GM19438 (cell line): ENCODE measurements around the gene GAB1.

ENCODE experiments used
- ATAC-seq: cut with Tn5 transposase; IDR thresholded peaks from one replicate; pipeline ENCODE4 v1.9.1; 2021; ENCODE audit warnings: low read depth; ENCODE audit not compliant: unreplicated experiment

Gene GAB1

DNA sequence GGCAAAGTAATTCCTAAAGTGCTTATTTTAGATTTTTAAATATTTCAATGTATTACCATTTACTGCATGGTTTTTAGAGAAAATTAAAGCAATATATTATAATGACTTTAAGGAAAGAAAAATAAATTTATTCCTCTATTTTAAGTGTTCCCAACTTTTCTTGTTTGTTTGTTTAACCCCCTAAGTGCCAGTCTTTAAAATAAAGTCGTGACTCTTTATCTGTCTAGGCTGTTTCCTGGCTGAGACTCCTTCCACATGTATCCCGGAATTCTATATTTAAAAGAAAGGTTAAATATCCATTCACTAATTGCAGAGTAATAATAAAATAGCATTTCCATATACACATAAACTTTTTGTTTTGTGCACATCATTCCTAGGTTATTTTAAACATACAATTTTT lies 71.2 kb downstream of the GAB1 start:
- no peak for ATAC-seq

- no peak for ATAC-seq
Observed at GRCh38 chr4:143410015-143410414, 73.3 kb downstream of the GAB1 start.

DNA sequence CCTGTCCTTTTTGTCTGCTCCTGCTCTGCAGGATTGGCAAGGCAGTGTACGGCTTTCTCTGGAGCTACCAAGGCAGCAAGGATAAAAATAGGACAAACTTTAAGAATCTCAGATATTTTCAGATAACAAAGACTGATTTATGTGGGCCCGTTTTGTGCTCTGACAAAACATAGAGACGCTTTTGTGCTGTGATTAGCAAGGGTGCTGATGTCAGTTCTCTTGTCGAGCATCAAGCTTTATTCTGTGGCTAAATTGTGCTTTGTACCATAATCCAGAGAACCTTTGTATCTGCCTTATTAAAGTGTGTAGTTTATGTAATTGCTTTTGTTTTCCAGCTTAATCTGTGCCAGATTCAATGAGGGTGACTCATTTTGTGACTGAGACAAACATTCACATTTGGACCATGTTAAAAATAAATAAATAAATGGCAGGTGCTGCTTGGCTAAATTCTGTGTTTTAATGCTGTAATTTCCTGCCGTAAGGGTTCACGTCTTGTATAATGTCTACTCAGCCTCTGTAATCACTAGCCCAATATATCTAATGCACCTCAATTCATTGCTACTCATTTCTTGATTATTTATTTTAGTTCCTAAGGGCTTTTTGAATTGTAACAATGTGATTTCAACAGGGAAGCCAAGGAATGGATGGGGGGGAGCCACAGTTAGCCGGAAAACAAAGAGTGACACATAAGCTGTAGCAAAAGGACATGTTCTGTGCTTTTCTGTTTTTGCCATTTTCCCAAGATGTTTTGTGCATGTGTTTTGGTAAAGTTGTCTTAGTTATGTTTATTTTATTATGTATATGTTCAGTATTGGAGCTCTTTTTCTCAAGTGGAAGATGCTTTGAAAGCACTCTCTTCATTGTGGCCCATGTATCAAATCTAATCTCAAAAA lies 75.1 kb downstream of the GAB1 start:
- ATAC-seq: no peak

DNA sequence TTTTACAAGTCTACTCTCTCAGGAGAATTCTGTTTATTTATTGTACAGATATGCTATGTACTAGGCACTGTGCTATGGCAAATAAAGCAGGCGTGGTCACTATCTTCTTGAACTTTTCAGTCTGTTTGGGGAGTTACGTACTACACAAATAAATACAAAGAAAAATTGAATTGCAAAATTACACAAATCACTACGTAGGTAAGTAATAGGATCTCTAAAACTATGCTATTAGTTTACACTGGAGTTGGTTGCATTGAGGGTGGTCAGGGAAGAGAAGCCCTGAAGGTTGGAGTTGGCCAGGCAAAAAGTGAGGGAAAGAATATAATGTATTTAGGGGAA lies 75.7 kb downstream of the GAB1 start:
- ATAC-seq: no peak

DNA sequence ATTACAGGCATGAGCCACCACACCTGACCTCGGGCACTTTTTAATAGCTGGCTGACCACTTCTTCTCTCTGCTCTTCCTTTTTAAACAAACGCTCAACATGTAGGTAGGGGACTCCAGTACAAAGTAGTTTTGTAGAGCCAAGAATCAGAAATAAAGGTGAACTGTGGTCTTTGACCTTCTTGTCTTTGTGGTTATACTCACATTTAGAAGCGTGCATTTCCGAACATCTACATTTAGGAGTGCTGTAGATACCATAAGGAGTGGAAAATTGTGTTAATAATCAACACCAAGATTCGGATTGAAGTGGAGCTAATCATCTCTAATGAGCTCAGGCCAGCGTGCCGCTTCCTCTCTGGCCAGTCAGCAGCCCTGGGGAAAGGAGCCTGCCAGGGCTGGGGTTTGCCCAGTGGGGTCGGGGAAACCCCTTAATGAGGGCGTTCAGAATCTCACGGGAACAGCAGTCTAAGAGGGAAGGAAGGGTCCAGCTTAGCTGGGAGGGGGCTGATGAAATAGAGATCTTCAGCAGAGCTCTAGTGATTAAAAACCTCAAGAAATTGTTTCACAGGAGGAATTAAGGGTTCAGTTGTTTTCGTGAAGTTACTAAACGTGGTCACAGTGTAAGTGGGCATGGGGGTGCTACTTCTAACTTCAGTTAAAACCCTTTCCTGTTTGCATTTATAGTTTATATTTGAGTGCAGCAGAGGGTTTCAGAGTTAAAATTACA lies 81.2 kb downstream of the GAB1 start:
- ATAC-seq: peak; percentile 82

DNA sequence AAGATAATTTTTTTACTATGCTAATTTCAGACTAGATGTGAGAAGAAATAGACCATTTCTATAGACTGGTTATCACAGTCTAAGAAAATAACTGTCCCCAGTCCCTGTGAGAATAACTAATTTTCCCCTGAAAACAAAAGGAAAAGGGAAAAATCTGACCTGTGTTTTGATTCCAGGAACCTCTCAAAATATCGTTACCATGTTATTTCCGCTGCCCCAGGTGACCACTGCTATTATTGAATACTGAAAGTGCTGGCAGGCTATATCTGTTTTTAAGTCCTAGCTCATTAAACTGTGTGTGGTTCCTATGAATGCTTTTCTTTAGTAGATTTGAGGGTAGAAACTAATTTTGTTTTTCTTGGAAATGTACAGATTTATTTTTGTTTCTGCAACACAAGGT lies 83.6 kb downstream of the GAB1 start:
- ATAC-seq: peak; percentile 40

- ATAC-seq: no peak
Observed at GRCh38 chr4:143421609-143422008, 84.9 kb downstream of the GAB1 start.

DNA sequence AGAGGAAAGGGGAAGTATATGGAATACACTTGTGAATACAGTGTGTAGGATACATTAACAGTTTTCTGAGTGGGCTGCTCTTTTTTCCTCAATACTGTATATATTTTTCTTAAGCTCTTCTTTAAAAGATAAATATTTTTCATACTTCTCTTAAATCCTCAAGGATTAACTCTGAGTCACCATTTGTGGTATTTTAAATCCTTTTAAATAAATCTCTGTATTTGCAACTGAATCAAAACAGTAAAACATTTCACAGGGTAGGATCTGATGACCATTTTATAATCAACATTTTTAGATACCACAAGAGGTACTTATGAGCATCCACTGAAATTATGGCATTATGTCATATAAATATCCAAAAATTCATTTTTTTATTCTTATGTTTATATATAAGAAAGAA lies 87.6 kb downstream of the GAB1 start:
- ATAC-seq: no peak

GRCh38 chr4:143431526-143432257 lies 95.0 kb downstream of the GAB1 start:
- ATAC-seq: no peak

DNA sequence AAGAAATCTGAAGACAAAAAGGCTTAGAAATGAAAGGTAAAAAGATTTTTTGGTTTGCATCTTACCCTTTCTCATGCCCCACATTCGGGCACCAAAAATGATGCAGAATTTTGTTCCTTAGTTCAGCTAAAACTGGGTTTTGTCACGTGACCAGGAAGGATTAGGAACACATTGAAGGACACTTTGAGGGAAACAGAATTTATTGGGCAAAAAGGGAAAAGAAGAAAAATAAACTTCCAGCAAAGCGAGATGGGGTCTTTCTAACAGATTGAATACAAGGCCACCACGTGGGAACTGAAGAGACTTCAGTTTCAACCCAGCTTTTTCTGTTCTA lies 95.5 kb downstream of the GAB1 start:
- no peak for ATAC-seq

DNA sequence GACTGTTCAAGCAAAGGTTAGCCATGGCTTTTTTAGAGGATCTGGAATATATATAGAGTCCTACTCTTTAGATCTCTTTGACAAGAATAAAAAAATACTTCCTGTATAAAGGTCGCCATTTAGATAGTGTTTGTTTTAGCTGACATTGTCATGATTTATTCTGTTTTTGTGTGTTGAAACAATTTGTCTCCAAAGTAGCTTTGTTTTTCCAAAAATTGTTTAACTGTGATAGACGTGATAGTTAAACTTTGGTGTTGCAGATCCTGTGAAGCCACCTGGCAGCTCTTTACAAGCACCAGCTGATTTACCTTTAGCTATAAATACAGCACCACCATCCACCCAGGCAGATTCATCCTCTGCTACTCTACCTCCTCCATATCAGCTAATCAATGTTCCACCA lies 96.6 kb downstream of the GAB1 start:
- no peak for ATAC-seq

- no peak for ATAC-seq
Observed at GRCh38 chr4:143435955-143436354, 99.3 kb downstream of the GAB1 start.

DNA sequence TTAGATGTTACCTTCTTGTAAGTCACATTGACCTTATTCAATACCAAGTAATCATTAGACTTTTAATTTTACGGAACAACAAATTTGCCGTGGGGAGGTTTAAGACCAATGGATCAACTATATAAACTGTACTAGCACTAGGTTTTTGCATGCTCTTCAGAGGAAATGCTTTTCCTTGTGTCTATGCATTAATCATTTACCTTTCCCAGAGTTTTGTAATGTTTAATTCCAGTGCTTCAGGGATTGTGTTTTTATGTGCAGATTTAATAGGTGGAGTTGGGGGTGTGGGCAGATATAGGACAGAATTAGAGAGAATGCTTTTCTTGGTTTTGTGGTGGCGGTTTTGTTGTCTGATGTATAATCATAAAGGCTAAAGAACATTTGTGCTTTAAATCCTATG lies 100.8 kb downstream of the GAB1 start:
- ATAC-seq: no peak

GRCh38 chr4:143437937-143438336 lies 101.3 kb downstream of the GAB1 start:
- ATAC-seq: no peak

DNA sequence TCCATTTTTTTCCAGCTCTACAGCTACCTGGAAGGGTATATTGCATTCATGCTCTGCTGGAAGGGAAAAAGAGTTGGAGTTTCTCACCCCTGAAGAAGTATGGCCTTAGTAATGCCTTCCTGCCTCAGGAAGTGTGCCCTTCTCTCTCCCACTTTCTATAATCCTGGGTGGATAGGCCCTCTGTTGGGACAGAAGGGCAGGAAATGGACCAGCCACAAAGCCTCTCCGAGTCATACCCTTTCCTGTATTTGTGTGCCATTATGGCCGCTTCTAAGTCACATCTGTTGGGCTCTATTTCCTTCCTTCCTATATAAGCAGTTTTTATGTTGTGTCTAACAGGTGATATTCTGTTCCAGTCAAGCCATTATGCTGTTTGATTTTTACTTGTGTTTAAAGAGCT lies 102.0 kb downstream of the GAB1 start:
- ATAC-seq: no peak

- ATAC-seq: no peak
Observed at GRCh38 chr4:143441109-143441508, 104.4 kb downstream of the GAB1 start.

DNA sequence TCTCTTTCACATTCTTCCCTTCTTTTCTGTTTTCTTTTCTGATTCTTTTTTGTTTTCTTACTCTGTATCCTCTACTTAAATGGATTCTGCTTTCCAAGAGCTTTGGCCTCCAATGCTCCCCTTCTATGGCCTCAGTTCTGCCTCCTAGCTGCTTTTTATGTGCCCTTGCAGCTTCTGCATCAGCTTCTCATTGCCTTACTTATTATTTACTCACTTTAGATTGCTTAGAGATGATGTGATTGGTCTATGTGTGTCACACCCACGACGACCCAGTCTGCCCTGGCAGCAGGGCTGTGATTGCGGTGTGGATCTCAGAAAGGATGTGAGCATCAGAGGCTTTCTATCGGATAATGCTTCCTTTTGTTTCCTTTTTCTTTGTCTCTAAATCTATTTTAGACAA lies 105.0 kb downstream of the GAB1 start:
- ATAC-seq: no peak

DNA sequence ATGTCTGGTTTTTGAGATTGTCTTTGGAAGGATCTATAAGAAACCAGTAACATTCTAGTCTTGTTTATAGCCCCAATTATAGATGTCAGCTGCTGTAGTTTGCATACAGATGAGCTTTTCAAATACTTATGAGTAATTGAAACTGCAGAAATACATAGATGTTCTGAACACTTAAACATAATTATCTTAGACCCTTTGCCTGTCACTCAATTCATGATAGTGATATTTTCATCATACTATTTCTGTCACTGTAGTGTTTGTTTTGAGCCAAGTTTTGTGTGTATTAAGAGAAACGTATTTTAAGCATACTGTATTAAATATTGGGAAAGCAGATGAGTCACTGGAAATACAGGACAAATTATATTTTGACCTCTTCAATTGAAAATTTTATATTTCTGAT lies 107.1 kb downstream of the GAB1 start:
- ATAC-seq: no peak

GRCh38 chr4:143451186-143451585 lies 114.5 kb downstream of the GAB1 start:
- no peak for ATAC-seq

- ATAC-seq: no peak
Observed at GRCh38 chr4:143455211-143455610, 118.5 kb downstream of the GAB1 start.

GRCh38 chr4:143458966-143459365 lies 122.3 kb downstream of the GAB1 start:
- no peak for ATAC-seq
